Epithelial cell of proximal tubule (primary cell): Measurements from ENCODE around the gene CFH. TPM values are rescaled to one million over a fixed set of nuclear protein-coding genes. Genes with fewer than 3 reads are reported as not detected.
"Not testable (repeated sequence)": the region's sequence is repeated elsewhere in the genome, so short reads cannot be mapped to it uniquely, and the experiment has no call there.

Source experiments
- DNase-seq: peaks from one replicate; pipeline ENCODE4 v3.0.0-alpha.2; 2011; ENCODE audit warnings: low read depth
- H3K4me3 ChIP-seq: 2 replicates; pipeline ENCODE4 v1.5.1; 2011; ENCODE audit warnings: low read depth, mild to moderate bottlenecking, low read length
- total RNA-seq: library from RNA; depleted of rRNA; stranded (reverse); fragments of >200 nt; gene quantifications from 2 replicates; pipeline ENCODE4 v1.2.3, GENCODE V29; 2015
- TF ChIP-seq, protein P1 (sequence below): conservative IDR thresholded peaks from 2 replicates; pipeline ENCODE4 v1.5.1; 2012; ENCODE audit warnings: low read depth, mild to moderate bottlenecking, low read length

CFH gene
- total RNA-seq, 1 donor from 2014 or later = 9.2 TPM

DNA sequence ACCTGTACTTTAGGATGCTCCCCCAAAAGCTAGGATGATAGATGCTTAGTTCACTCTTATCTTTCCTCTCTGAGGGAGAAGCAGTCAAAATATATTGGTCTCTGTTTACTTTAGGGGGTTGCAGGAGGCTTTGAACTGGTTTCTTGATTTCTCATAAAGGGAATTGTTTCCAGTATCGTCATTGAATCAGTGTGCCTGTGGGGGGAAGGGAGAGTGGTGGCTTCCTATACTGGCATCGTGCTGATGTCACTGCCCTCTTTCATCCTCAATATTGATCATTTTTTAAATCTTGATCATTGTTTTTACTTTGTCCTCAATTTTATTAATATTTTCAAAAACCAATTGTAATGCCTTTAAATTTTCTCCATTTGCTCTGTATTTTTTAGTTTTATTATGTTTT is 82.6 kb downstream of the CFH start:
- no peak for DNase-seq
- no peak overlapping the region for H3K4me3 ChIP-seq
- TF ChIP-seq, protein P1, sequence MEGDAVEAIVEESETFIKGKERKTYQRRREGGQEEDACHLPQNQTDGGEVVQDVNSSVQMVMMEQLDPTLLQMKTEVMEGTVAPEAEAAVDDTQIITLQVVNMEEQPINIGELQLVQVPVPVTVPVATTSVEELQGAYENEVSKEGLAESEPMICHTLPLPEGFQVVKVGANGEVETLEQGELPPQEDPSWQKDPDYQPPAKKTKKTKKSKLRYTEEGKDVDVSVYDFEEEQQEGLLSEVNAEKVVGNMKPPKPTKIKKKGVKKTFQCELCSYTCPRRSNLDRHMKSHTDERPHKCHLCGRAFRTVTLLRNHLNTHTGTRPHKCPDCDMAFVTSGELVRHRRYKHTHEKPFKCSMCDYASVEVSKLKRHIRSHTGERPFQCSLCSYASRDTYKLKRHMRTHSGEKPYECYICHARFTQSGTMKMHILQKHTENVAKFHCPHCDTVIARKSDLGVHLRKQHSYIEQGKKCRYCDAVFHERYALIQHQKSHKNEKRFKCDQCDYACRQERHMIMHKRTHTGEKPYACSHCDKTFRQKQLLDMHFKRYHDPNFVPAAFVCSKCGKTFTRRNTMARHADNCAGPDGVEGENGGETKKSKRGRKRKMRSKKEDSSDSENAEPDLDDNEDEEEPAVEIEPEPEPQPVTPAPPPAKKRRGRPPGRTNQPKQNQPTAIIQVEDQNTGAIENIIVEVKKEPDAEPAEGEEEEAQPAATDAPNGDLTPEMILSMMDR = no peak

DNA sequence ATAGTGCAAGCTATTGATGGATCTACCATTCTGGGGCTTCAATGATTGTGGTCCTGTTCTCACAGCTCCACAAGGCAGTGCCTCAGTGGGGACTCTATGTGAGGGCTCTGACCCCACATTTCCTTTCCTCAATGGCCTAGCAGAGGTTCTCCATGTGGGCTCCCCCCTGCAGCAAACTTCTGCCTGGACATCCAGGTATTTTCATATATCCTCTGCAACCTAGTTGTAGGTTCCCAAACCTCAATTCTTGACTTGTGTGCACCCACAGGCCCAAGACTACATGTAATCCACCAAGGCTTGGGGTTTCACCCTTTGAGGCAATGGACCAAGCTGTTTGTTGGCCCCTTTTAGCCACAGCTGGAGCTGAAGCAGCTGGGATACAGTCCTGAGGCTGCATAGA is 86.9 kb downstream of the CFH start:
- no peak overlapping the region for H3K4me3 ChIP-seq
- DNase-seq = no peak
- TF ChIP-seq, protein P1 = no peak

DNA sequence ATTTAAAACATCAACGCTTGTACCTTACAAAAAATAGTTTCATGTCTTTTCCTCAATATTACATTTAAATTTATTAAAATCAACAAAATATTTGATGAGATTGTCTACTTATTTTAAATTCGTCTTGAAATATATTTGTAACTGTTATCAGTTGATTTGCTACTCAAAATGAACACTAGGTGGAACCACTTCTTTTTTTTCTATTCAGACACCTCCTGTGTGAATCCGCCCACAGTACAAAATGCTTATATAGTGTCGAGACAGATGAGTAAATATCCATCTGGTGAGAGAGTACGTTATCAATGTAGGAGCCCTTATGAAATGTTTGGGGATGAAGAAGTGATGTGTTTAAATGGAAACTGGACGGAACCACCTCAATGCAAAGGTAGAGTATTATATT is 91.4 kb downstream of the CFH start:
- TF ChIP-seq, protein P1 = peak; percentile 49
- H3K4me3 ChIP-seq, DNase-seq: not testable (repeated sequence)

GRCh38 chr1:196765019-196765740 is 113.3 kb downstream of the CFH start:
- DNase-seq, H3K4me3 ChIP-seq: not testable (repeated sequence)

DNA sequence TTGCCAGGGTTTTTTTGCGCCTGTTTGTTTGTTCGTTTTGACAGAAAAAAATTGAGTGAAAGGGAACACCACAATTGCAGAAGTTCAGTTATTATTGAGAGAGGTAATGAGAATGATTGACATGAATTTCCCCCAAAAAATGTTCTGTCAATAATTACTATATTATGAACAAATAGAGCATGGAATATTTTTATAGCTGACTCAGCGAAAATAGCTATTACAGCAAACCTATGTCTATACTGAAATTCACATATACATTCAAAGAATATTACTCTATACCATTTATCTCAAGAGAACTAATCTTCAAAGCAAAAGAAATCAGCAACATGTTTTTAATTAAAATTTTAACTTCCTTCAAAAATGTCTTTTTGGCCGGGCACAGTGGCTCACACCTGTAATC is 118.0 kb downstream of the CFH start:
- H3K4me3 ChIP-seq, DNase-seq: not testable (repeated sequence)

DNA sequence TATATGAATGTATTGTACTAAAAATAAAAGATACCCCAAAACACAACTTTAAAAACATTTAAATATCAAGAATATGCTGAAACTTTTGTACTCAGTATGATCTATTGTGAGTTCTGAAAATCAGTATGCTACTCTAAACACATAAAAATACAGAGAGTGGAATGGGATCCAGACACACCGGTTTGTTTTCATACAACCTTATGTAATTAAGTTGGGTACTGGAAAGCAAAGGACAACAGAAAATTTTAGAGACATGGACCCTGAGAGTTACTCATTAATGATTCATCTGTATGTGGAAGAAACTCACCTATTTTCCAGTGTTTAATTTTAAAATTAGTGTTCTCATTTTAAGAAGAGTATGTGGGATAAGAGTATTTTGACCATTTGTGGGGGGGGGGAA is 121.9 kb downstream of the CFH start:
- H3K4me3 ChIP-seq = no peak overlapping the region
- TF ChIP-seq, protein P1 = no peak
- no peak for DNase-seq

DNA sequence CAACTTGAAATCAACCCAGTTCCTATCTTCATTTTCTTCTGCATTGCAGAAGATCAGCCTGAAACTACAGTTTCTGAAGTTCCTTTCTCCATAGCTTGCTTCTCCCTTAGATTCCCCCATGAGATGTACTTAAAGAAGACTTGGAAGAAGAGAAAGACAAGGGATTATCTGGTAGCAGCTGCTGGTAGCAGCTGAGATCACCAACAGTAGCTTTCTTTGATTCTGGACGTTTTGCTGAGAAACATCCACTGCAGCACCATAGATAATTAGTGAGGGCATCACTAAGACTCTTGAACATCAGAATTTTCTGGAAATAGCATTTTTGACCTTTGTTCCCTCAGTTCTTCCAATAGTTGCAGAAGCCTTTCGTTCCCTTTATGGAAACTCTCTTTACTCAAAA is 122.3 kb downstream of the CFH start:
- no peak for DNase-seq
- no peak overlapping the region for H3K4me3 ChIP-seq
- TF ChIP-seq, protein P1 = no peak

DNA sequence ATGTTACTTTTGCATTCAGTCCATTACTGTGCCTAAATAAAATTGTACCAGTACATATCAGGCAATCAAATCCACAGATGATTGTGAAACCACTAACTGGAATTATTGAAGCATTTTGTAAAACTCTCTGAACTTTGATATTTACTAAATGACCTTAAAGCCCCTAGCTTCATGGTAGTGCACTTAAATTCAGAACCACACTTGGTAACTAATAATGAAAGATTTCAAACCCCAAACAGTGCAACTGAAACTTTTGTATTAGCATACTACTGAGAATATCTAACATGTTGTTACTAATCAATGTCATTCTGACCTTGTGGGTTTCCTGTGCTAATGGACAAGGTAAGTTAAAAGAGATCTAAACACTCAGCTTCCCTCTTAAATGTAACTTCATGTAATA is 122.8 kb downstream of the CFH start, which contains the start of gene CFHR3:
Gene CFHR3 (plus strand): TSS at position 238 of the 400 bp plus-strand sequence. CDS start 47 bp downstream, at position 285.
- H3K4me3 ChIP-seq = no peak within 1 kb of the TSS
- TF ChIP-seq, protein P1 = no peak
- DNase-seq = no peak
